Mesendoderm (in vitro differentiated cells): Measurements from ENCODE around the gene TAPBP.
A peak's percentile ranks its signal among the peaks of the same experiment; 100 is the strongest.
"Not testable (repeated sequence)": the region's sequence is repeated elsewhere in the genome, so short reads cannot be mapped to it uniquely, and the experiment has no call there.

Experiments
- DNase-seq: peaks from one replicate; pipeline ENCODE4 v3.0.0; 2013
- H2AK5ac ChIP-seq: 2 replicates; pipeline ENCODE4 v1.6.1; 2013; ENCODE audit warnings: low read length, inconsistent platforms
- H2BK120ac ChIP-seq: 2 replicates; pipeline ENCODE4 v1.6.1; 2013; ENCODE audit warnings: low read depth, mild to moderate bottlenecking, low read length, moderate library complexity, mixed read lengths
- H2BK15ac ChIP-seq: replicated peaks from 2 replicates; pipeline ENCODE4 v1.6.1; 2013; ENCODE audit warnings: low read depth, mild to moderate bottlenecking, moderate library complexity
- H2BK5ac ChIP-seq: 2 replicates; pipeline ENCODE4 v1.6.1; 2013; ENCODE audit warnings: low read length, inconsistent platforms
- H3K18ac ChIP-seq: 2 replicates; pipeline ENCODE4 v1.6.1; 2013; ENCODE audit warnings: mild to moderate bottlenecking, low read length, mixed read lengths
- H3K23ac ChIP-seq: one replicate; pipeline ENCODE4 v1.6.1; 2013; ENCODE audit warnings: low read length
- H3K27ac ChIP-seq: 2 replicates; pipeline ENCODE4 v1.5.1; 2013; ENCODE audit warnings: low read depth, mild to moderate bottlenecking, inconsistent platforms, low read length, moderate library complexity
- H3K27me3 ChIP-seq: 2 replicates; pipeline ENCODE4 v1.6.1; 2013; ENCODE audit warnings: low read length, control low read depth, mild to moderate bottlenecking, inconsistent platforms; ENCODE audit not compliant: insufficient read depth, poor library complexity
- H3K36me3 ChIP-seq: 2 replicates; pipeline ENCODE4 v1.6.1; 2013; ENCODE audit warnings: low read length, inconsistent platforms; ENCODE audit not compliant: control insufficient read depth, insufficient read depth
- H3K4ac ChIP-seq: one replicate; pipeline ENCODE4 v1.6.1; 2013; ENCODE audit warnings: low read depth, mild to moderate bottlenecking, low read length, moderate library complexity
- H3K4me1 ChIP-seq: 2 replicates; pipeline ENCODE4 v1.6.1; 2013; ENCODE audit warnings: low read depth, low read length, inconsistent platforms; ENCODE audit not compliant: control insufficient read depth
- H3K4me2 ChIP-seq: 2 replicates; pipeline ENCODE4 v1.6.1; 2013; ENCODE audit warnings: low read length
- H3K4me3 ChIP-seq: 2 replicates; pipeline ENCODE4 v1.5.1; 2013; ENCODE audit warnings: mild to moderate bottlenecking, low read length
- H3K56ac ChIP-seq: one replicate; pipeline ENCODE4 v1.6.1; 2013; ENCODE audit warnings: low read length
- H3K79me1 ChIP-seq: 2 replicates; pipeline ENCODE4 v1.6.1; 2013; ENCODE audit warnings: low read length, inconsistent platforms
- H3K79me2 ChIP-seq: 2 replicates; pipeline ENCODE4 v1.6.1; 2013; ENCODE audit warnings: mild to moderate bottlenecking, low read length; ENCODE audit not compliant: control insufficient read depth, insufficient read depth
- H3K9ac ChIP-seq: 2 replicates; pipeline ENCODE4 v1.6.1; 2013; ENCODE audit warnings: low read length, inconsistent platforms
- H4K5ac ChIP-seq: one replicate; pipeline ENCODE4 v1.6.1; 2013; ENCODE audit warnings: low read length
- H4K8ac ChIP-seq: one replicate; pipeline ENCODE4 v1.6.1; 2013; ENCODE audit warnings: low read depth, mild to moderate bottlenecking, control low read depth, low read length, moderate library complexity
- WGBS: extraction: QIAGEN DNeasy Blood & Tissue Kit; methylation state at CpG from one replicate; pipeline ENCODE4 v1.1.7; 2013; ENCODE audit warnings: low lambda C conversion rate, missing lambda C conversion rate; ENCODE audit not compliant: insufficient coverage; ENCODE audit errors: extremely low coverage; 5-methylcytosine and 5-hydroxymethylcytosine counted together

Gene TAPBP

GRCh38 chr6:33275795-33276580 lies 37.9 kb downstream of the TAPBP start:
- not testable (repeated sequence) for H3K23ac ChIP-seq, H3K27me3 ChIP-seq, DNase-seq, H2BK5ac ChIP-seq, H2BK15ac ChIP-seq, H3K4me1 ChIP-seq, H4K8ac ChIP-seq, H3K18ac ChIP-seq, H2AK5ac ChIP-seq, H3K4ac ChIP-seq, H2BK120ac ChIP-seq, H4K5ac ChIP-seq, H3K4me3 ChIP-seq
- no CpG with 5 or more reads among the region's 16 CpGs for WGBS
- Histone ChIP-seq H3K79me2 (peaks cover 36% of the 10 kb centered on the region), H3K79me1 (peaks cover 10% of the 10 kb centered on the region), H3K36me3 (peaks cover 17% of the 10 kb centered on the region), H3K9ac (peak overlapping the region; percentile 100), H3K4me2 (peak overlapping the region; percentile 83), H3K27ac (peak overlapping the region; percentile 94), H3K56ac (peak overlapping the region; percentile 94)

DNA sequence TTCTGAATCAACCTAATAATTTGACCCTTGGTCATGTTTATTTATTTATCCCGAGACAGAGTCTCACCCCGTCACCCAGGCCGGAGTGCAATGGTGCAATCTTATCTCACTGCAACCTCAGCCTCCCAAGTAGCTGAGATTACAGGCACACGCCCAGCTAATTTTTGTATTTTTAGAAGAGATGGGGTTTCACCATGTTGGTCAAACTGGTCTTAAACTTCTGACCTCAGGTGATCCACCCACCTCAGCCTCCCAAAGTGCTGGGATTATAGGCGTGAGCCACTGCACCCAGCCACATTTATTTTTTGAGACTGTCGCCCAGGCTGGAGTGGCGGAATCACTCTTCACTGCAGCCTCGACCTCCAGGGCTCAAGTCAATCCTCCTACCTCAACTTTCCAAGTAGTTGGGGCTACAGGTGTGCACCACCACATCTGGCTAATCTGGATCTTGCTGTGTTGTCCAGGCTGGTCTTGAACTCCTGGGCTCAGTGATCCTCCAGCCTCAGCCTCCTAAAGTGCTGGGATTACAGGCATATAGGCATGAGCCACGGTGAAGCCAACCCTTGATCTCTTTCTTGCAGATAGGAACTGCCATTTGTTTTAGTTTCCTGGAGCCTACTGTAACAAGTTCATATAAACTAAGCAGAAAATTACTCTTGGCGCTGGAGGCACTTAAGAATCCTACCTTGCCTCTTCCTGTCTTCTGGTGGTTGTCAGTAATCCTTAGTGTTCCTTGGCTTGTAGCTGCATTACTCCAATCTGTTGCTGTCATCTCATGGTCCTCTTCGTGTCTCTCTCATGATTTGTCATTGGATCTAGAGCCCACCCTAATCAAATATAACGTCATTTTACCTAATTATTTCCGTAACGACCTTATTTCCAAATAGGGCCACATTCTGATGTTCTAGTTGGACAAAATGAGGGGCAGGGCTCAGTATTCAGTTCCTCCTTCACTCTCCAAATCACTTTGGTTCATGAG lies 39.7 kb downstream of the TAPBP start:
- Histone ChIP-seq H4K8ac (no peak overlapping the region), H3K23ac (no peak overlapping the region), H3K79me2 (peaks cover 37% of the 10 kb centered on the region), H3K4me3 (peak overlapping the region; percentile 16), H3K4ac (no peak overlapping the region), H3K27ac (no peak overlapping the region), H2AK5ac (no peak overlapping the region), H3K4me2 (peak overlapping the region; percentile 60), H2BK120ac (no peak overlapping the region), H3K27me3 (no peaks in the 10 kb centered on the region), H3K4me1 (peaks cover 6% of the 10 kb centered on the region), H3K56ac (peak overlapping the region; percentile 72), H3K36me3 (peaks cover 15% of the 10 kb centered on the region), H3K79me1 (peaks cover 15% of the 10 kb centered on the region), H3K9ac (peak overlapping the region; percentile 100), H4K5ac (no peak overlapping the region), H2BK5ac (no peak overlapping the region), H2BK15ac (no peak overlapping the region), H3K18ac (no peak overlapping the region)
- no CpG with 5 or more reads among the region's 14 CpGs for WGBS
- DNase-seq: no peak

- no peak overlapping the region for H3K23ac ChIP-seq
- no peak for DNase-seq
- H4K8ac ChIP-seq: no peak overlapping the region
- no peak overlapping the region for H2AK5ac ChIP-seq
- H3K27me3 ChIP-seq: no peaks in the 10 kb centered on the region
- peak overlapping the region; percentile 100 for H3K4me3 ChIP-seq
- no peak overlapping the region for H2BK120ac ChIP-seq
- WGBS: no CpG with 5 or more reads among the region's 11 CpGs
- no peak overlapping the region for H4K5ac ChIP-seq
- H2BK15ac ChIP-seq: no peak overlapping the region
- peak overlapping the region; percentile 85 for H3K4me2 ChIP-seq
- no peak overlapping the region for H2BK5ac ChIP-seq
- no peak overlapping the region for H3K18ac ChIP-seq
- peak overlapping the region; percentile 100 for H3K9ac ChIP-seq
- H3K36me3 ChIP-seq: peaks cover 13% of the 10 kb centered on the region
- H3K27ac ChIP-seq: no peak overlapping the region
- peaks cover 37% of the 10 kb centered on the region for H3K79me2 ChIP-seq
- no peak overlapping the region for H3K4ac ChIP-seq
- peaks cover 13% of the 10 kb centered on the region for H3K79me1 ChIP-seq
- H3K56ac ChIP-seq: peak overlapping the region; percentile 99
- H3K4me1 ChIP-seq: peaks cover 6% of the 10 kb centered on the region
Measured at GRCh38 chr6:33273129-33273923, 40.6 kb downstream of the TAPBP start.

- no peak for DNase-seq
- peaks cover 13% of the 10 kb centered on the region for H3K36me3 ChIP-seq
- no CpG with 5 or more reads among the region's 22 CpGs for WGBS
Measured at GRCh38 chr6:33272275-33273128, 41.4 kb downstream of the TAPBP start.

More at GRCh38 chr6:33272275-33273128, 41.4 kb downstream of the TAPBP start:
- H3K4ac ChIP-seq: peak overlapping the region; percentile 87
- peaks cover 37% of the 10 kb centered on the region for H3K79me2 ChIP-seq
- peaks cover 13% of the 10 kb centered on the region for H3K79me1 ChIP-seq
- no peaks in the 10 kb centered on the region for H3K27me3 ChIP-seq
- no peak overlapping the region for H2BK120ac ChIP-seq
- peak overlapping the region; percentile 100 for H3K4me3 ChIP-seq
- no peak overlapping the region for H4K8ac ChIP-seq
- H3K27ac ChIP-seq: peak overlapping the region; percentile 65
- peak overlapping the region; percentile 100 for H3K9ac ChIP-seq
- no peak overlapping the region for H4K5ac ChIP-seq
- H3K4me1 ChIP-seq: peaks cover 3% of the 10 kb centered on the region
- H3K4me2 ChIP-seq: peak overlapping the region; percentile 85
- peak overlapping the region; percentile 94 for H3K23ac ChIP-seq
- H3K18ac ChIP-seq: peak overlapping the region; percentile 41
- H2BK15ac ChIP-seq: no peak overlapping the region
- H3K56ac ChIP-seq: peak overlapping the region; percentile 99
- H2BK5ac ChIP-seq: peak overlapping the region; percentile 32
- H2AK5ac ChIP-seq: peak overlapping the region; percentile 98
